GM13977 (cell line): ENCODE measurements around the gene ROBO2.

ENCODE experiments used
- DNase-seq: peaks from one replicate; pipeline ENCODE4 v3.0.0; 2012; ENCODE audit warnings: low spot score
- in situ Hi-C: fragments of 300-500 bp; cut with MboI; formaldehyde crosslinking; loops from one replicate; pipeline ENCODE4 v1.12.0; 2022; ENCODE audit warnings: low sequenced_read_pairs, low pct_unique_long_range_greater_than_20kb, mixed read lengths, inconsistent platforms; ENCODE audit not compliant: unreplicated experiment
- TF ChIP-seq, protein P1 (sequence below): IDR thresholded peaks from 2 replicates; pipeline ENCODE4 v1.5.1; 2012; ENCODE audit warnings: mild to moderate bottlenecking, control low read depth; ENCODE audit not compliant: insufficient read depth; ENCODE audit errors: extremely low read depth, missing control alignments

ROBO2 gene

DNA sequence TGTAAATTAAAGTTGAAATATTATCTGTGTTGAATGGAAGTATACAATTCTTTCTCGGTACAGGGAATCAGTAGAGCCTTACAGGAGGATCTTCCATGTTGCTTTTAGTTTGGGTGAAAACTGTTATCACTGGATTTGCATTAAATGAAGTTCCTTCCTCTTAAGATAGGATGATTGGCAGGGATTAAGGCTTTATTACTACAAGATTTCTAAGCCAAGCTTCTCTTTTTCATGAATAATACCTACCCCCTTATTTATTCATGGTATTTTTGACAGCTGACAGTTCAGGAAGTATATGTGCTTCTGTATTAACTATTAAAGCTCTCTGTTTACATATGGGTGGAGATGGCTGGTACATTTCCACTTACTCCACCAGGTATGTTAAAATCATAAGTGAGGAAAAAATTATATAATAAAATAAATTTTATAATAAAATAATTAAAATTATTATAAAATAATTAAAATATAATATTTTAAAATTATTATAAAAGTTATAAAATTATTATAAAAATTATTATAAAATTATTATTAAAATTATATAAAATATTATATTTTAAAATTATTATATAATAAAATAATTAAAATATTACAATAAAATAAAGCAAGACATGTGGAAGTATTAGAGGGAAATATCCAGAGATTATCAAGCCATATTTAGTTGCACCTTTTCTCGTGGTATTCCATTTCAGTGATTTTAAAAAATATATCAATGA, 332.9 kb downstream of the ROBO2 start:
- in situ Hi-C loops = no loop called here
- DNase-seq = no peak
- TF ChIP-seq, protein P1, sequence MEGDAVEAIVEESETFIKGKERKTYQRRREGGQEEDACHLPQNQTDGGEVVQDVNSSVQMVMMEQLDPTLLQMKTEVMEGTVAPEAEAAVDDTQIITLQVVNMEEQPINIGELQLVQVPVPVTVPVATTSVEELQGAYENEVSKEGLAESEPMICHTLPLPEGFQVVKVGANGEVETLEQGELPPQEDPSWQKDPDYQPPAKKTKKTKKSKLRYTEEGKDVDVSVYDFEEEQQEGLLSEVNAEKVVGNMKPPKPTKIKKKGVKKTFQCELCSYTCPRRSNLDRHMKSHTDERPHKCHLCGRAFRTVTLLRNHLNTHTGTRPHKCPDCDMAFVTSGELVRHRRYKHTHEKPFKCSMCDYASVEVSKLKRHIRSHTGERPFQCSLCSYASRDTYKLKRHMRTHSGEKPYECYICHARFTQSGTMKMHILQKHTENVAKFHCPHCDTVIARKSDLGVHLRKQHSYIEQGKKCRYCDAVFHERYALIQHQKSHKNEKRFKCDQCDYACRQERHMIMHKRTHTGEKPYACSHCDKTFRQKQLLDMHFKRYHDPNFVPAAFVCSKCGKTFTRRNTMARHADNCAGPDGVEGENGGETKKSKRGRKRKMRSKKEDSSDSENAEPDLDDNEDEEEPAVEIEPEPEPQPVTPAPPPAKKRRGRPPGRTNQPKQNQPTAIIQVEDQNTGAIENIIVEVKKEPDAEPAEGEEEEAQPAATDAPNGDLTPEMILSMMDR = no peak

DNA sequence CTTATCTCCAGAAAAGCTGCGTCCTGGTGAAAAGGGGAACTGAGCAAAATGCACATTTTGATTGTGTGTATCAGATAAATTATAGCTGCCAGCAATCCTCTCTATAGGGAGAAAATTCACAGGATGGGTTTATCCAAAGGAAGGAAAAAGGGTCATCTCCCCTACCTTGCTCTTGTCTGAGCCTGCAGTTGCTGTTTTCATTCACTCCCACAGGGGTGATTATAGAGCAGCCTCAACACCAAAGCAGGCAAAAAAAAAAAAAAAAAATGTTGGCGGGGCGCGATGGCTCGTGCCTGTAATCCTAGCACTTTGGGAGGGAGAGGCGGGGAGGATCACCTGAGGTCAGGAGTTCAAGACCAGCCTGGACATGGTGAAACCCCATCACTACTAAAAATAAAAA, 333.7 kb downstream of the ROBO2 start:
- in situ Hi-C loops = no loop called here
- no peak for DNase-seq
- TF ChIP-seq, protein P1 = no peak

DNA sequence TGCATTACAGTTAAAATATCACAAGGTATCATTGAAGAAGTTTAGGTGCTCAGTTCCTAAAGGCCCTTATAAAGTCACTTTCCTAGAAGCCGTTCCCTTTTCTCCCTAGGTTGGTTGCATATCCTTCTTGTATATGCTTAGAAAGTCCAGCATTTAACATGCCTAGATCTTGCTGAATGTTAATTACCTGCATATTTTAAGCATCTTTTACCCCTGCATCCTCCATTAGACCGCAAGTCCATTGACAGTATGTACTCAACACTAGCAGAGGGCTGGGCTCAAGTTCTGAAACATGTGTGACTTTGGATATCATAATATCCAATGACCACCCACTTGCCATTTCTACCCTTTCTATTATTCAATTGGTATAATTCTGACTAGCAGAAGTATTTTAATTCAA, 336.6 kb downstream of the ROBO2 start:
- in situ Hi-C loops = no loop called here
- DNase-seq = no peak
- TF ChIP-seq, protein P1 = no peak

DNA sequence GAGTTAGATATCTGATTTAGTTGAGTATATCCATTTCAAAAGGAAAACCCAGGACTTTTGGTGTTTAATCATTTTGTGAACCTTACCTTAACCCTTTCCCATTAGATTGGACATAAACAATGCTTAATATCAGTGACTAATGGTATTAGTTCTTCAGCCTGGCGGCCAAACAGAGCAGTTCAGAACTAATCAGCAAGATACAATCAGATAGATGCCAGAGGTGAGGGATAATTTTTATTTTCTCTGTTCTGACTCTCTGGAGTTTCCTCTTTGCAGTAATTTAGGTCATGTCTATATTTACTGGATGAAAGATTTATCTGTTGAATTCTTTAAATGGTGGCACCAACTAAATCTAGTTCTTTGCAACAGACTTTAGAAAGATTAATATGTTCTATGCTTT, 337.8 kb downstream of the ROBO2 start:
- in situ Hi-C loops = no loop called here
- TF ChIP-seq, protein P1 = no peak
- no peak for DNase-seq

DNA sequence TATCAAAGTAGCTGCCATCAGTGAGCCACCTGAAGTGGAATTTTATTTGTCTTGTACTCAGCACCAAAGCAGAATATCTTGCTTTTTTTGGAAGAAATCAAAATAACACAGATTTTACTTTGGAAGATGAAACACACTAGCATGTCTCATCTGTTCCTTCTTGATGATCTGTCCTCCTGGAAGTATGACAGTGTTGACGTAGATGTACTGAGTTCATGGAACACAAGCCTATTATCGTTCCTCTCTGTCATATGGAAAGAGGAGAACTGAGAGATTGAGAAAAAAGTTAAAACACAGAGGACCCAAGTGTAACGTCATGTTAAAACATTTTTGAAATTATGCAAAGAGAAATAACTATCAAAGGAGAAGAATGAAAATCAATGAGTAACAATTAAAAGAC, 340.2 kb downstream of the ROBO2 start:
- in situ Hi-C loops = no loop called here
- TF ChIP-seq, protein P1 = no peak

DNA sequence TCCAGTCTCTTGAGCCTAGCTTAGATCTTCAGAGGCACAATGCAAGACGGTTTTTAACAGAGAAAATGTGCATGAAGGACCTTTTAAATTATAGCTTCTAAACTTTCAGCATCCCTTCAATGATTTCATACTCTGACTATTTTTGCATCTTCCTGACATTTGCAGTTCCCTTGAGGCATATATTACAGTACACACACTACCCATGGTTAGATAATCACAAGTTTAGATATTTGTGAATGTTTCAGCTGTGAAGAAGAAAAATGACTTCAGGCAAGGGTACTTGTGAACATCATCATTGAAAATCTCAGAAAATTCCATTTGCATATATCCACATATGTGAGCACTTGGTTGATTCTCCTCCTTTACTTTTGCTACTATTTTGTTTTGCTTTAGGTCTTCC, 341.5 kb downstream of the ROBO2 start:
- no peak for DNase-seq
- TF ChIP-seq, protein P1 = no peak
- in situ Hi-C loops = no loop called here

More for the DNA sequence above, 340.2 kb downstream of the ROBO2 start:
- no peak for DNase-seq

DNA sequence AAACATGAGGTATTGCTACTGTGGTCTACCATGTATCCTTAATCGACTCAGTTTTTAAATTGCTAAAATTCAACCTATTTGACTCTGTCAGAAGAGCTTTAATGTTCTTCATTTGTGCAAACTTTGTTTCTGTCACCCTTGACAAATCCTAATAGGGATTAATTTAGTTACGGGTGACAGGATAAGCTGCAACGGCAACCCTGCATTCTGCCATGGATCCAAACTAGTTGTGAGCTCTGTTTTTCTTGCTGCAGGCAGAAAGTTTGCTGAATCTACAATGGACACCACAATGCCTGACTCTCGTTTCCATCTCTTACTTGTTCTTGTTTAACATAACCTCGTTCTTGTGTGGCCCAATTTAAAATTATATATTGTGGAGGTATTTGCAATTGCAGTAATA, 352.3 kb downstream of the ROBO2 start:
- no peak for DNase-seq
- TF ChIP-seq, protein P1 = no peak
- in situ Hi-C loops = no loop called here
